Natural killer cell (primary cell): ENCODE data around the gene RAB3D. TPM values are rescaled to one million over a fixed set of nuclear protein-coding genes. Genes with fewer than 3 reads are reported as not detected.
"Not testable (repeated sequence)": the region's sequence is repeated elsewhere in the genome, so short reads cannot be mapped to it uniquely, and the experiment has no call there.

Source experiments
- ATAC-seq, 3 donors: fragments of 150-1000 bp in 2 of 3; fragments of 200-7000 bp in 1 of 3; cut with Tn5 transposase; 1 replicate in 1 of 3; 2 replicates in 2 of 3; pipeline ENCODE4 v1.10.0; 2021; ENCODE audit warnings: mild to moderate bottlenecking in 2 of 3, moderate library complexity in 2 of 3
- DNase-seq, 2 donors: peaks; one replicate each; pipeline versions ENCODE4 v3.0.0 to v3.0.0-alpha.2; 2013 to 2021; ENCODE audit warnings: mixed read lengths in 1 of 2
- H3K27ac ChIP-seq: one replicate; pipeline ENCODE4 v1.5.1; 2013; ENCODE audit warnings: mild to moderate bottlenecking, low read length
- H3K27me3 ChIP-seq: one replicate; pipeline ENCODE4 v1.6.1; 2013; ENCODE audit warnings: low read length; ENCODE audit not compliant: control insufficient read depth, insufficient read depth
- H3K36me3 ChIP-seq: one replicate; pipeline ENCODE4 v1.6.1; 2013; ENCODE audit warnings: low read length; ENCODE audit not compliant: control insufficient read depth, insufficient read depth
- H3K4me1 ChIP-seq: one replicate; pipeline ENCODE4 v1.6.1; 2013; ENCODE audit warnings: low read length; ENCODE audit not compliant: control insufficient read depth, insufficient read depth
- H3K4me3 ChIP-seq: one replicate; pipeline ENCODE4 v1.5.1; 2013; ENCODE audit warnings: low read length
- H3K9me3 ChIP-seq: one replicate; pipeline ENCODE4 v1.6.1; 2013; ENCODE audit warnings: low read length; ENCODE audit not compliant: control insufficient read depth, insufficient read depth
- H3K27ac Mint-ChIP-seq, 2 donors: one replicate each; pipeline ENCODE4 v1.8.0; 2022; ENCODE audit warnings: mild to moderate bottlenecking in 2 of 2, mixed read lengths in 2 of 2, moderate library complexity in 1 of 2
- H3K27me3 Mint-ChIP-seq, 2 donors: one replicate each; pipeline ENCODE4 v1.8.0; 2022; ENCODE audit warnings: low read depth in 2 of 2, mixed read lengths in 2 of 2
- H3K36me3 Mint-ChIP-seq: one replicate; pipeline ENCODE4 v1.8.0; 2022; ENCODE audit warnings: mixed read lengths
- H3K4me1 Mint-ChIP-seq, 2 donors: one replicate each; pipeline ENCODE4 v1.8.0; 2022; ENCODE audit warnings: mixed read lengths in 2 of 2
- H3K4me3 Mint-ChIP-seq: one replicate; pipeline ENCODE4 v1.8.0; 2022; ENCODE audit warnings: mild to moderate bottlenecking, moderate library complexity, mixed read lengths
- H3K9me3 Mint-ChIP-seq, 2 donors: one replicate each; pipeline ENCODE4 v1.8.0; 2022; ENCODE audit warnings: mixed read lengths in 2 of 2
- WGBS: methylation state at CpG from one replicate; pipeline ENCODE4 v1.1.7; 2013; ENCODE audit warnings: missing lambda C conversion rate; ENCODE audit not compliant: insufficient coverage; 5-methylcytosine and 5-hydroxymethylcytosine counted together
- intact Hi-C: fragments of 100-400 bp; cut with micrococcal nuclease; formaldehyde crosslinking; loops from one replicate; pipeline ENCODE4 v1.14.2; 2022
- total RNA-seq, 4 donors: library from RNA; stranded (reverse); fragments of 120-200 nt in 1 of 4; gene quantifications; one replicate each; pipeline versions ENCODE4 v1.2.3 to v1.2.4, GENCODE V29; 2013 to 2022
- TF ChIP-seq, protein P1 (sequence below): fragments of 200-600 bp; IDR thresholded peaks from one replicate; pipeline ENCODE4 v1.8.0; 2022; ENCODE audit warnings: antibody characterized with exemption

The RAB3D gene
- total RNA-seq, 3 donors from 2014 or later (not counting 1 experiment from before 2014, with no cell fraction given), result 14.3 to 20.0 (median 15.7) TPM

GRCh38 chr19:11321191-11322126 is 18.0 kb downstream of the RAB3D start:
- Histone ChIP-seq H3K9me3 (no peaks in the 10 kb centered on the region), H3K4me3 (no peak overlapping the region), H3K27me3 (no peaks in the 10 kb centered on the region), H3K4me1 (peaks cover 28% of the 10 kb centered on the region), H3K27ac (no peak overlapping the region), H3K36me3 (no peaks in the 10 kb centered on the region)
- no peak for DNase-seq
- H3K4me3 Mint-ChIP-seq, result no peak overlapping the region
- ATAC-seq, result no peak
- WGBS, result 73% methylated on average over 12 of the region's 14 CpGs
- TF ChIP-seq, protein P1, sequence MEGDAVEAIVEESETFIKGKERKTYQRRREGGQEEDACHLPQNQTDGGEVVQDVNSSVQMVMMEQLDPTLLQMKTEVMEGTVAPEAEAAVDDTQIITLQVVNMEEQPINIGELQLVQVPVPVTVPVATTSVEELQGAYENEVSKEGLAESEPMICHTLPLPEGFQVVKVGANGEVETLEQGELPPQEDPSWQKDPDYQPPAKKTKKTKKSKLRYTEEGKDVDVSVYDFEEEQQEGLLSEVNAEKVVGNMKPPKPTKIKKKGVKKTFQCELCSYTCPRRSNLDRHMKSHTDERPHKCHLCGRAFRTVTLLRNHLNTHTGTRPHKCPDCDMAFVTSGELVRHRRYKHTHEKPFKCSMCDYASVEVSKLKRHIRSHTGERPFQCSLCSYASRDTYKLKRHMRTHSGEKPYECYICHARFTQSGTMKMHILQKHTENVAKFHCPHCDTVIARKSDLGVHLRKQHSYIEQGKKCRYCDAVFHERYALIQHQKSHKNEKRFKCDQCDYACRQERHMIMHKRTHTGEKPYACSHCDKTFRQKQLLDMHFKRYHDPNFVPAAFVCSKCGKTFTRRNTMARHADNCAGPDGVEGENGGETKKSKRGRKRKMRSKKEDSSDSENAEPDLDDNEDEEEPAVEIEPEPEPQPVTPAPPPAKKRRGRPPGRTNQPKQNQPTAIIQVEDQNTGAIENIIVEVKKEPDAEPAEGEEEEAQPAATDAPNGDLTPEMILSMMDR, result no peak
- H3K9me3 Mint-ChIP-seq, result no peaks in the 10 kb centered on the region
- no peaks in the 10 kb centered on the region for H3K36me3 Mint-ChIP-seq
- peak overlapping the region; percentile 44 to 90 for H3K27ac Mint-ChIP-seq
- H3K27me3 Mint-ChIP-seq, result no peaks in the 10 kb centered on the region
- intact Hi-C loops, result no loop called here
- H3K4me1 Mint-ChIP-seq, result peaks cover 41 to 47% of the 10 kb centered on the region in 2 donors

GRCh38 chr19:11320278-11320995 is 19.0 kb downstream of the RAB3D start:
- not testable (repeated sequence) for H3K27ac ChIP-seq
- 41% methylated on average over 9 of the region's 9 CpGs for WGBS
- peak overlapping the region; percentile 19 to 35 for H3K27ac Mint-ChIP-seq

DNA sequence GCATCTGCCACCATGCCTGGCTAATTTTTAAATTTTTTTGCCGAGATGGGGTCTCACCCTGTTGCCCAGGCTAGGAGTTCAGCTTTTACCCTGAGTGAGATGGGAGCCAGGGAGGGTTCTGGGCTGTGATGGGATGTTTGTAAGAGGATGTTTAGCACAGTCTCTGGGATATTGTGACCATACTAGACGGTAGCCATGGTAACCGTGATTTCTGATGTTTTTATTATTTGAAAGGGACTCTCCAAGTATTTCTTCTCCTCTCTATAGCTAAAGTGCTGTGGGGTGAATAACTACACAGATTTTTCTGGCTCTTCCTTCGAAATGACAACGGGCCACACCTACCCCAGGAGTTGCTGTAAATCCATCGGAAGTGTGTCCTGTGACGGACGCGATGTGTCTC is 33.1 kb downstream of the RAB3D start:
- TF ChIP-seq, protein P1, result no peak
- Mint-ChIP-seq H3K9me3 (no peaks in the 10 kb centered on the region), H3K4me3 (no peak overlapping the region), H3K36me3 (no peaks in the 10 kb centered on the region), H3K27me3 (peaks cover 0 to 3% of the 10 kb centered on the region in 2 donors), H3K27ac (no peak overlapping the region), H3K4me1 (no peaks in the 10 kb centered on the region)
- no peaks in the 10 kb centered on the region for H3K9me3 ChIP-seq
- DNase-seq (no peak), ATAC-seq (no peak)
- H3K36me3 ChIP-seq, result no peaks in the 10 kb centered on the region
- 95% methylated on average over 7 of the region's 9 CpGs for WGBS
- H3K27ac ChIP-seq, result no peak overlapping the region
- no peaks in the 10 kb centered on the region for H3K27me3 ChIP-seq
- no peaks in the 10 kb centered on the region for H3K4me1 ChIP-seq
- no peak overlapping the region for H3K4me3 ChIP-seq
- intact Hi-C loops, result no loop called here

More at GRCh38 chr19:11320278-11320995, 19.0 kb downstream of the RAB3D start:
- H3K4me3 ChIP-seq, H3K9me3 ChIP-seq, H3K36me3 Mint-ChIP-seq, H3K36me3 ChIP-seq, H3K9me3 Mint-ChIP-seq, intact Hi-C loops, ATAC-seq, H3K27me3 Mint-ChIP-seq, H3K27me3 ChIP-seq, DNase-seq: not testable (repeated sequence)
- H3K4me1 Mint-ChIP-seq, result peaks cover 41 to 47% of the 10 kb centered on the region in 2 donors
- H3K4me3 Mint-ChIP-seq, result peak overlapping the region; percentile 11
- H3K4me1 ChIP-seq, result peaks cover 28% of the 10 kb centered on the region

DNA sequence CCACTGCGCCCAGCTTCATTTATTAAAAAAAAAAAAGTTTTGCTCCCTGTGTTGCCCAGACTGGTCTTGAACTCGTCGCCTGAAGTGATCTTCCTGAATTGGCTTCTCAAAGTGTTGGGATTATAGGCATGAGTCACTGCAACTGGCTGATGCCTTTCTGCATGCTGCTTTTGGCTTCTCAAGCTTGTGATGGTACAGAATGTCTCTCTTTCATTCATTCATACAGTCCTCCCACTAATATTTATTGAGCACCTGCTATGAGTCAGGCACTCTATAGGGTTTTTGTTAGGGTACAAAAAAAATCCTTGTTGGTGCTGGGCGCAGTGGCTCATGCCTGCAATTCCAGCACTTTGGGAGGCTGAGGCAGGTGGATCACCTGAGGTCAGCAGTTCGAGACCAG is 34.5 kb downstream of the RAB3D start:
- 93% methylated on average over 4 of the region's 5 CpGs for WGBS
- no peak overlapping the region for H3K4me3 Mint-ChIP-seq
- no peaks in the 10 kb centered on the region for H3K4me1 Mint-ChIP-seq
- H3K36me3 ChIP-seq, result no peaks in the 10 kb centered on the region
- H3K9me3 Mint-ChIP-seq, result no peaks in the 10 kb centered on the region
- DNase-seq, result no peak
- H3K27me3 Mint-ChIP-seq, result peaks cover 5 to 6% of the 10 kb centered on the region in 2 donors
- H3K4me1 ChIP-seq, result no peaks in the 10 kb centered on the region
- H3K27ac ChIP-seq, result no peak overlapping the region
- H3K9me3 ChIP-seq, result no peaks in the 10 kb centered on the region
- no peak overlapping the region for H3K4me3 ChIP-seq
- intact Hi-C loops, result no loop called here
- no peaks in the 10 kb centered on the region for H3K27me3 ChIP-seq
- TF ChIP-seq, protein P1, result no peak
- H3K27ac Mint-ChIP-seq, result no peak overlapping the region
- ATAC-seq, result no peak
- H3K36me3 Mint-ChIP-seq, result no peaks in the 10 kb centered on the region
